22Rv1 (cell line): ENCODE results near the gene GXYLT2.

ENCODE experiments used
- CTCF ChIP-seq: fragments of 450-650 bp; IDR thresholded peaks from 2 replicates; pipeline ENCODE4 v1.5.1; 2017; ENCODE audit warnings: mild to moderate bottlenecking
- ZFX ChIP-seq: fragments of 450-650 bp; IDR thresholded peaks from 2 replicates; pipeline ENCODE4 v1.6.1; 2017; ENCODE audit warnings: antibody characterized with exemption, borderline replicate concordance

- no peak for TF ChIP-seq CTCF
- no peak for TF ChIP-seq ZFX
These were observed 87.1 kb downstream of the GXYLT2 start for GRCh38 chr3:72974956-72975355.
